B cell (primary cell): ENCODE measurements around the gene CFAP73. TPM values are rescaled to one million over a fixed set of nuclear protein-coding genes. Genes with fewer than 3 reads are reported as not detected.

Source experiments
- ATAC-seq: fragments of 200-7000 bp; cut with Tn5 transposase; one replicate; pipeline ENCODE4 v1.10.0; 2021; ENCODE audit warnings: low read depth, mild to moderate bottlenecking, moderate number of reproducible peaks, moderate library complexity
- CTCF ChIA-PET: fragments of 350-600 bp; sonication (Branson Sonifier 250); formaldehyde crosslinking; loops from one replicate; lab custom pipeline; 2021; ENCODE audit warnings: antibody characterized with exemption, inconsistent platforms; lab: Charles Lee
- POLR2A ChIA-PET: fragments of 350-600 bp; sonication (Branson Sonifier 250); formaldehyde crosslinking; loops from one replicate; lab custom pipeline; 2021; ENCODE audit warnings: antibody characterized with exemption; lab: Charles Lee
- DNase-seq: peaks from one replicate; pipeline ENCODE4 v3.0.0; 2013
- H2AFZ ChIP-seq: 2 replicates; pipeline ENCODE4 v1.6.1; 2012; ENCODE audit warnings: mild to moderate bottlenecking, low read depth, low read length; ENCODE audit not compliant: insufficient read depth, poor library complexity, severe bottlenecking
- H3K27ac ChIP-seq, 2 donors: 1 replicate in 1 of 2; 2 replicates in 1 of 2; pipeline ENCODE4 v1.5.1; 2012 to 2013; ENCODE audit warnings: low read length in 2 of 2, mild to moderate bottlenecking in 2 of 2, moderate library complexity in 1 of 2
- H3K27me3 ChIP-seq, 4 experiments: fragments of 200-600 bp in 1 of 4; sonication (generic) in 1 of 4; replicated peaks in 1 of 4; 1 replicate in 2 of 4; 2 replicates in 2 of 4; pipeline versions ENCODE4 v1.6.1 to v1.7.0; 2013 to 2016; ENCODE audit warnings: low read length in 3 of 4, mild to moderate bottlenecking in 2 of 4, mixed read lengths in 1 of 4, moderate library complexity in 1 of 4; ENCODE audit not compliant: insufficient read depth in 4 of 4, control insufficient read depth in 3 of 4; ENCODE audit errors: control extremely low read depth in 1 of 4
- H3K36me3 ChIP-seq, 2 experiments: replicated peaks in 1 of 2; 1 replicate in 1 of 2; 2 replicates in 1 of 2; pipeline versions ENCODE4 v1.6.1 to v1.7.1; 2013; ENCODE audit warnings: low read length in 1 of 2; ENCODE audit not compliant: insufficient read depth in 2 of 2, control insufficient read depth in 1 of 2; ENCODE audit errors: control extremely low read depth in 1 of 2, extremely low read depth in 1 of 2
- H3K4me1 ChIP-seq, 2 donors: fragments of 200-600 bp in 1 of 2; sonication (generic) in 1 of 2; 1 replicate in 1 of 2; 2 replicates in 1 of 2; pipeline versions ENCODE4 v1.5.1 to v1.6.1; 2013 to 2017; ENCODE audit warnings: low read length in 2 of 2; ENCODE audit not compliant: control insufficient read depth in 2 of 2, insufficient read depth in 2 of 2
- H3K4me2 ChIP-seq: replicated peaks from 2 replicates; pipeline ENCODE3; 2012; ENCODE audit warnings: mild to moderate bottlenecking, low read depth, low read length; ENCODE audit not compliant: poor library complexity, severe bottlenecking
- H3K4me3 ChIP-seq, 5 experiments: fragments of 200-600 bp in 1 of 5; sonication (generic) in 1 of 5; 1 replicate in 3 of 5; 2 replicates in 2 of 5; pipeline versions ENCODE4 v1.5.1 to v1.7.0; 2011 to 2016; ENCODE audit warnings: low read length in 4 of 5, mild to moderate bottlenecking in 4 of 5, low read depth in 2 of 5, control low read depth in 1 of 5, moderate library complexity in 1 of 5; ENCODE audit not compliant: insufficient read depth in 1 of 5; ENCODE audit errors: control extremely low read depth in 1 of 5, extremely low read depth in 1 of 5
- H3K79me2 ChIP-seq: fragments of 200-600 bp; sonication (generic); one replicate; pipeline ENCODE4 v1.6.0; 2016; ENCODE audit warnings: low read length; ENCODE audit not compliant: control insufficient read depth, insufficient read depth
- H3K9ac ChIP-seq: fragments of 200-600 bp; sonication (generic); 2 replicates; pipeline ENCODE4 v1.6.1; 2017; ENCODE audit warnings: mild to moderate bottlenecking, low read length, moderate library complexity
- H3K9me3 ChIP-seq, 3 donors: one replicate each; pipeline versions ENCODE4 v1.6.1 to v1.7.1; 2013; ENCODE audit warnings: low read length in 2 of 3; ENCODE audit not compliant: control insufficient read depth in 2 of 3, insufficient read depth in 1 of 3; ENCODE audit errors: control extremely low read depth in 1 of 3
- H4K20me1 ChIP-seq: 2 replicates; pipeline ENCODE4 v1.6.0; 2012; ENCODE audit warnings: mild to moderate bottlenecking, low read length; ENCODE audit not compliant: insufficient read depth, control insufficient read depth, poor library complexity, severe bottlenecking
- H3K27ac Mint-ChIP-seq: one replicate; pipeline ENCODE4 v1.8.0; 2021; ENCODE audit warnings: mixed read lengths
- H3K27me3 Mint-ChIP-seq: one replicate; pipeline ENCODE4 v1.8.0; 2021; ENCODE audit warnings: mixed read lengths
- H3K4me1 Mint-ChIP-seq: one replicate; pipeline ENCODE4 v1.8.0; 2021; ENCODE audit warnings: mixed read lengths
- H3K4me3 Mint-ChIP-seq: one replicate; pipeline ENCODE4 v1.8.0; 2021; ENCODE audit warnings: mixed read lengths
- H3K9me3 Mint-ChIP-seq: one replicate; pipeline ENCODE4 v1.8.0; 2022; ENCODE audit warnings: mixed read lengths; ENCODE audit not compliant: insufficient read depth
- EZH2 ChIP-seq: IDR thresholded peaks from 2 replicates; pipeline ENCODE4 v1.6.1; 2012; ENCODE audit warnings: borderline replicate concordance, low read depth, mild to moderate bottlenecking, moderate library complexity, low read length; ENCODE audit not compliant: insufficient read depth, poor library complexity, severe bottlenecking
- WGBS: methylation state at CpG from one replicate; pipeline ENCODE4 v1.1.5; 2013; ENCODE audit warnings: missing lambda C conversion rate; ENCODE audit not compliant: insufficient coverage; 5-methylcytosine and 5-hydroxymethylcytosine counted together
- intact Hi-C: fragments of 100-400 bp; cut with micrococcal nuclease; formaldehyde crosslinking; loops from one replicate; pipeline ENCODE4 v1.10.0; 2022
- polyA plus RNA-seq: library from polyadenylated mRNA; depleted of rRNA; stranded (reverse); fragments of >200 nt; gene quantifications from 2 replicates; pipeline ENCODE4 v1.2.3, GENCODE V29; 2012
- total RNA-seq, 2 donors: library from RNA; stranded (reverse); fragments of 120-200 nt in 1 of 2; gene quantifications; 1 replicate in 1 of 2; 2 replicates in 1 of 2; pipeline versions ENCODE4 v1.2.3 to v1.2.4, GENCODE V29; 2013 to 2022
- TF ChIP-seq, protein P1 (sequence below): fragments of 200-600 bp; IDR thresholded peaks from one replicate; pipeline ENCODE4 v1.8.0; 2022; ENCODE audit warnings: antibody characterized with exemption, mild to moderate bottlenecking

Gene CFAP73
- total and polyA plus RNA-seq, 2 donors (not counting 1 experiment from before 2014, with no cell fraction given) = 0.13 to 5.1 TPM

DNA sequence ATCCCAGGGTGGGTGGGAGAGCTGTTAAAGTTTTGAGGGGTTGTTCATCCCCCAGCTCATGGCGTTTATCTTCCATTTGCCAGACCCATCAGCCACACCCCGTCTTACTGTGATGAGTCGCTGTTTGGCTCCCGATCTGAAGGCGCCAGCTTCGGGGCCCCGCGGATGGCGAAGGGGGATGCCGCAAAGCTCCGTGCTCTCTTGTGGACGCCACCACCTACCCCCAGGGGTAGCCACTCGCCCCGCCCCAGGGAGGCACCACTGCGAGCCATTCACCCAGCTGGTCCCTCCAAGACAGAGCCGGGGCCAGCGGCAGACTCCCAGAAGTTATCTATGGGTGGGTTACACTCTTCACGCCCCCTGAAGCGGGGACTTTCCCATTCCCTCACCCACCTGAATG is 41.7 kb downstream of the CFAP73 start:
- POLR2A ChIA-PET = interaction anchor here (0.9 kb wide), 1 partner anchor 39 kb away, joined by 3 read pairs; no protein-coding TSS in a partner anchor
- Mint-ChIP-seq H3K9me3 (no peaks in the 10 kb centered on the region), H3K27ac (no peak overlapping the region), H3K4me1 (peaks cover 16% of the 10 kb centered on the region), H3K27me3 (no peaks in the 10 kb centered on the region), H3K4me3 (no peak overlapping the region)
- WGBS = 96% methylated on average over 18 of the region's 19 CpGs
- DNase-seq (no peak), ATAC-seq (no peak)
- Histone ChIP-seq H4K20me1 (no peaks in the 10 kb centered on the region), H3K79me2 (peaks cover 19% of the 10 kb centered on the region), H3K27me3 (no peaks in the 10 kb centered on the region), H3K4me1 (peaks cover 11% of the 10 kb centered on the region in 2 donors), H3K9ac (no peak overlapping the region), H3K27ac (no peak overlapping the region), H3K36me3 (peaks cover 7 to 23% of the 10 kb centered on the region in 2 experiments), H2AFZ (no peak overlapping the region), H3K4me2 (no peak overlapping the region), H3K9me3 (no peaks in the 10 kb centered on the region), H3K4me3 (no peak overlapping the region)
- CTCF ChIA-PET = no interaction called here
- TF ChIP-seq EZH2 = no peak
- TF ChIP-seq, protein P1, sequence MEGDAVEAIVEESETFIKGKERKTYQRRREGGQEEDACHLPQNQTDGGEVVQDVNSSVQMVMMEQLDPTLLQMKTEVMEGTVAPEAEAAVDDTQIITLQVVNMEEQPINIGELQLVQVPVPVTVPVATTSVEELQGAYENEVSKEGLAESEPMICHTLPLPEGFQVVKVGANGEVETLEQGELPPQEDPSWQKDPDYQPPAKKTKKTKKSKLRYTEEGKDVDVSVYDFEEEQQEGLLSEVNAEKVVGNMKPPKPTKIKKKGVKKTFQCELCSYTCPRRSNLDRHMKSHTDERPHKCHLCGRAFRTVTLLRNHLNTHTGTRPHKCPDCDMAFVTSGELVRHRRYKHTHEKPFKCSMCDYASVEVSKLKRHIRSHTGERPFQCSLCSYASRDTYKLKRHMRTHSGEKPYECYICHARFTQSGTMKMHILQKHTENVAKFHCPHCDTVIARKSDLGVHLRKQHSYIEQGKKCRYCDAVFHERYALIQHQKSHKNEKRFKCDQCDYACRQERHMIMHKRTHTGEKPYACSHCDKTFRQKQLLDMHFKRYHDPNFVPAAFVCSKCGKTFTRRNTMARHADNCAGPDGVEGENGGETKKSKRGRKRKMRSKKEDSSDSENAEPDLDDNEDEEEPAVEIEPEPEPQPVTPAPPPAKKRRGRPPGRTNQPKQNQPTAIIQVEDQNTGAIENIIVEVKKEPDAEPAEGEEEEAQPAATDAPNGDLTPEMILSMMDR = no peak
- intact Hi-C loops = loop anchor here (10.0 kb wide), 1 partner anchor 104 kb away; no protein-coding TSS in a partner anchor

DNA sequence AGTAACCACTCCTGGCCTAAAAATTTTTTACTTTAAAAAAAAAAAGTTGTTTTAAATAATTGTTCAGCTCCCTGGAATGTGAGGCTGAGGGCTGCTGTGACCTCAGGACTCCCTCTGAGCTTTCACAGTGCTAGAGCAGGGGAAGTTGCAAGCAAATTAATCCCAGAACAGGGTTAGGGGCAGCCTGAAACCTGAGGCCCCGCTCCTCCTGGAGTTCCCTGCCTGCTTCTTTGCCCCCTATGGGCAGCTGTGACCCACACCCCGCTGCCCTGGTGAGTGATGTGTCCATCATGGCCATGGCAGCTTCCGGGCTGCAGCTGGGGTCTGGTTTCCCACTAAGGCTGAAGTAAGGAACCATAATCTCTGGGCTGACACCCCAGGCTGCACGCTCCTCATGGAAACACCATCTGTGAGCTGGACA is 45.5 kb downstream of the CFAP73 start:
- Histone ChIP-seq H3K27me3 (no peaks in the 10 kb centered on the region), H3K9ac (no peak overlapping the region), H3K36me3 (peaks cover 3 to 23% of the 10 kb centered on the region in 2 experiments), H2AFZ (no peak overlapping the region), H3K79me2 (no peaks in the 10 kb centered on the region), H3K9me3 (peaks cover 0 to 3% (median 0%) of the 10 kb centered on the region in 3 donors), H3K4me1 (peaks cover 12 to 18% of the 10 kb centered on the region in 2 donors), H3K4me3 (no peak overlapping the region), H3K27ac (no peak overlapping the region), H3K4me2 (no peak overlapping the region), H4K20me1 (no peaks in the 10 kb centered on the region)
- 99% methylated on average over 4 of the region's 4 CpGs for WGBS
- Mint-ChIP-seq H3K27me3 (no peaks in the 10 kb centered on the region), H3K4me1 (peaks cover 20% of the 10 kb centered on the region), H3K4me3 (no peak overlapping the region), H3K9me3 (no peaks in the 10 kb centered on the region), H3K27ac (no peak overlapping the region)
- intact Hi-C loops = loop anchor here (5.0 to 10.0 kb wide), 2 partner anchors 100 to 232 kb away; no protein-coding TSS in a partner anchor
- CTCF ChIA-PET = interaction anchor here (0.6 to 4.2 kb wide), 14 partner anchors 9 to 231 kb away, joined by 3 to 96 read pairs (median 3); partner anchors contain the start of gene TPCN1
- DNase-seq = no peak
- POLR2A ChIA-PET = interaction anchor here (0.6 to 0.9 kb wide), 3 partner anchors 13 to 106 kb away, joined by 3 to 8 read pairs (median 3); no protein-coding TSS in a partner anchor
- TF ChIP-seq, protein P1 = no peak
- ATAC-seq = no peak
